HG03439 (cell line): ENCODE data around the gene MCMBP.

Source experiments
- ATAC-seq: cut with Tn5 transposase; IDR thresholded peaks from one replicate; pipeline ENCODE4 v1.9.1; 2021; ENCODE audit warnings: mild to moderate bottlenecking, moderate library complexity; ENCODE audit not compliant: unreplicated experiment

MCMBP gene

GRCh38 chr10:119786117-119786769 lies 86.4 kb downstream of the MCMBP start:
- ATAC-seq, result no peak

GRCh38 chr10:119784340-119785067 lies 88.1 kb downstream of the MCMBP start:
- ATAC-seq, result no peak

GRCh38 chr10:119783665-119784027 lies 89.0 kb downstream of the MCMBP start:
- ATAC-seq, result no peak

GRCh38 chr10:119782981-119783664 lies 89.5 kb downstream of the MCMBP start:
- no peak for ATAC-seq

- no peak for ATAC-seq
These were observed 91.1 kb downstream of the MCMBP start for GRCh38 chr10:119781498-119781897.

- no peak for ATAC-seq
These were observed 91.7 kb downstream of the MCMBP start for GRCh38 chr10:119780879-119781480.
